Tongue (tissue), 2 donors: ENCODE data around the gene KYNU. TPM values are rescaled to one million over a fixed set of nuclear protein-coding genes. Genes with fewer than 3 reads are reported as not detected.

ENCODE experiments used
- small RNA-seq: library from RNA; depleted of rRNA; stranded (forward); fragments of <200 nt; gene quantifications from one replicate; pipeline ENCODE3, GENCODE V24; 2014; ENCODE audit warnings: low replicate concordance
- total RNA-seq: library from RNA; depleted of rRNA; stranded (reverse); fragments of >200 nt; gene quantifications from one replicate; pipeline ENCODE4 v1.2.3, GENCODE V29; 2014

KYNU gene
- total RNA-seq, 1 donor from 2014 or later: 0.62 TPM

Small RNA genes within 50 kb of the gene (small RNA-seq; reads per million reads assigned to genes)
- not detected for gene MTND4LP12
